Thymus (tissue), 11 donors: ENCODE results near the gene MYOF. TPM values are rescaled to one million over a fixed set of nuclear protein-coding genes. Genes with fewer than 3 reads are reported as not detected.
"Not testable (repeated sequence)": the region's sequence is repeated elsewhere in the genome, so short reads cannot be mapped to it uniquely, and the experiment has no call there.

ENCODE experiments used
- DNase-seq, 9 donors: peaks; one replicate each; pipeline ENCODE4 v3.0.0-alpha.2; 2013; ENCODE audit warnings: low spot score in 9 of 9, low read depth in 6 of 9, missing footprints in 1 of 9
- H3K27ac ChIP-seq, 2 donors: one replicate each; pipeline ENCODE4 v1.5.1; 2013; ENCODE audit warnings: control low read depth in 1 of 2, low read depth in 1 of 2, low read length in 1 of 2, mild to moderate bottlenecking in 1 of 2, moderate library complexity in 1 of 2
- H3K27me3 ChIP-seq, 2 donors: one replicate each; pipeline ENCODE4 v1.5.1; 2013; ENCODE audit warnings: low read length in 1 of 2; ENCODE audit not compliant: control insufficient read depth in 2 of 2, insufficient read depth in 1 of 2
- H3K36me3 ChIP-seq, 2 donors: one replicate each; pipeline ENCODE4 v1.5.1; 2013; ENCODE audit warnings: low read length in 1 of 2, mild to moderate bottlenecking in 1 of 2, moderate library complexity in 1 of 2; ENCODE audit not compliant: control insufficient read depth in 2 of 2, insufficient read depth in 2 of 2
- H3K4me1 ChIP-seq, 2 donors: one replicate each; pipeline ENCODE4 v1.5.1; 2013; ENCODE audit warnings: low read length in 2 of 2; ENCODE audit not compliant: control insufficient read depth in 2 of 2, insufficient read depth in 2 of 2
- H3K4me3 ChIP-seq, 2 donors: one replicate each; pipeline ENCODE4 v1.5.1; 2013; ENCODE audit warnings: low read length in 2 of 2, control low read depth in 1 of 2, mild to moderate bottlenecking in 1 of 2
- H3K9me3 ChIP-seq, 2 donors: one replicate each; pipeline ENCODE4 v1.5.1; 2013; ENCODE audit warnings: low read length in 1 of 2, mild to moderate bottlenecking in 1 of 2; ENCODE audit not compliant: control insufficient read depth in 2 of 2, insufficient read depth in 1 of 2
- WGBS: extraction: QIAGEN DNeasy Blood & Tissue Kit; methylation state at CpG from one replicate; pipeline ENCODE4 v1.1.7; 2013; 5-methylcytosine and 5-hydroxymethylcytosine counted together
- polyA plus RNA-seq: library from polyadenylated mRNA; stranded (reverse); fragments of 200-250 nt; gene quantifications from one replicate; pipeline ENCODE4 v1.2.3, GENCODE V29; 2013
- total RNA-seq: library from RNA; stranded (reverse); fragments of 120-200 nt; gene quantifications from one replicate; pipeline ENCODE4 v1.2.4, GENCODE V29; 2013
- donor health status: healthy.

Gene MYOF
- total and polyA plus RNA-seq, 2 donors = 6.4 to 14.0 TPM

DNA sequence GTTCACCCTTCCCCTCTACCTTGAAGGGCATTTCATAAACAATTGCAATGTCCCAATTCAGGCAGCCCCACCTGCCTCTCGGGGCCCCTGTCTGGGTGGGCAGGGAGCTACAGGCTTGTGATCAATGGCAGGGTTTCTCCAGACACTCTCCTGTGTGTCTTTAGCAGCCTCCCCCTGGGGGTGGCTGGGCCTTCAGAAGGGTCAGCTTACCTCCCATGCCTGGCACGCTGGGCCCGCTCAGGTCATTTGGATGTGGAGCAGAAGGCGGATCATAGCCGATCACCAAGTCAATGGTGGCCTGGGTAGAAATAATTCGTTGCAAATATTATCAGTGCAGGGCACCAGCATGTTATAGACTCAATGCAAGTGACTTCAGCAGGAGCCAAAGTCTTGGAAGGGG is 56.3 kb downstream of the MYOF start:
- H3K9me3 ChIP-seq = no peaks in the 10 kb centered on the region
- H3K4me1 ChIP-seq = peaks cover 0 to 3% of the 10 kb centered on the region in 2 donors
- H3K36me3 ChIP-seq = no peaks in the 10 kb centered on the region
- DNase-seq = no peak
- WGBS = 94% methylated on average over 6 of the region's 6 CpGs
- H3K4me3 ChIP-seq = no peak overlapping the region
- H3K27me3 ChIP-seq = no peaks in the 10 kb centered on the region
- no peak overlapping the region for H3K27ac ChIP-seq

DNA sequence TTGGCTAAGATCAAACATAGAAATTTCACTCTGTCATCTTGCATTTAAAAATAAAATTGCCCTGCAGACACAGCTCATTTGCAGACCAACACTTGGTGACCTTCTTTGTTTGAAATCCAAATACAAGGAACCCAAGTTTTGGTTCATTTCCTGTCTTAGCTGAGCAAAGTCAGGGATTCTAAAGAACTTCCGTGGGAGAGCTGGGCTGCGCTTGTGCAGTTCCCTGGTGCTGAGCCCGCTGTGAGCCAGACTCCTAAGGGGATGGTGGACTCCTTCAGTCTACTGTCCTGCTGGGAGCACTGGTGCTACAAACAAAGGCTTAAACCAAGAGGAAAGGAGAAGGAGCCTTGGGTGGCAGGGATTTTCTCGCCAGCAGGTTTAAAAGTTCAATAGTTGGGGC is 60.0 kb downstream of the MYOF start:
- no peak overlapping the region for H3K4me3 ChIP-seq
- H3K9me3 ChIP-seq = no peaks in the 10 kb centered on the region
- no peaks in the 10 kb centered on the region for H3K27me3 ChIP-seq
- H3K36me3 ChIP-seq = no peaks in the 10 kb centered on the region
- H3K4me1 ChIP-seq = peaks cover 0 to 3% of the 10 kb centered on the region in 2 donors
- DNase-seq = no peak
- no peak overlapping the region for H3K27ac ChIP-seq
- 95% methylated on average over 4 of the region's 4 CpGs for WGBS

DNA sequence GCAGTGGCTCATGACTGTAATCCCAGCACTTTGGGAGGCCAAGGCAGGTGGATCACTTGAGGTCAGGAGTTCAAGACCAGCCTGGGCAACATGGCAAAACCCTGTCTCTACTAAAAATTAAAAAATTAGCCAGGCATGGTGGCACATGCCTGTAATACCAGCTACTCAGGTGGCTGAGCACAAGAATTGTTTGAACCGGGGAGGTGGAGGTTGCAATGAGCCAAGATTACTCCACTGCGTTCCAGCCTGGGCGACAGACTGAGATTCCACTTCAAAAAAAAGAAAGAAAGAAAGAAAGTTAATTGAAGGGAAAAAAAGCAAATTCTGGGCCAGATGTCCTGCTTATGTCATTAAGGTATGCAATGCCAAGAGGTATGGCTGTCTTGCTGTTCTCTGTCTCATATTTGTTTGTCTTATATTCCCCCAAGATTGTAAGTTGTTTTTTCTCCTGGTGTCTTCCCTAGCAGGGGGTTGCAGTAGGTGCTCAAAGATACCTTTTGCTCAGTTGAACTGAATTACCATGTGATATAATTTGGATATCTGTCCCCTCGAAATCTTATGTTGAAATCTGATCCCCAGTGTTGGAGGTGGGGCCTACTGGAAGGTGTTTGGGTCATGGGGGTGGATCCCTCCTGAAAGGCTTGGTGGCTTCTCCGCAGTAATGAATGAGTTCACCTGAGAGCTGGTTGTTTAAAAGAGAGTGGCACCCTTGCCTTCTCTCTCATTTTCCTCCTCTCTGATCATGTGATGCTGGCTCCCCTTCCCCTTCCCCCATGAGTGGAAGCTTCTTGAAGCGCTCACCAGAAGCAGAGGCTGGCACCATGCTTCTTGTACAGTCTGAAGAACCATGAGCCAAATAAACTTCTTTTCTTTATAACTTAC is 60.9 kb downstream of the MYOF start:
- 94% methylated on average over 6 of the region's 6 CpGs for WGBS
- H3K9me3 ChIP-seq = no peaks in the 10 kb centered on the region
- no peak overlapping the region for H3K27ac ChIP-seq
- no peak for DNase-seq
- H3K27me3 ChIP-seq = no peaks in the 10 kb centered on the region
- H3K36me3 ChIP-seq = no peaks in the 10 kb centered on the region
- peaks cover 0 to 3% of the 10 kb centered on the region in 2 donors for H3K4me1 ChIP-seq
- no peak overlapping the region for H3K4me3 ChIP-seq

DNA sequence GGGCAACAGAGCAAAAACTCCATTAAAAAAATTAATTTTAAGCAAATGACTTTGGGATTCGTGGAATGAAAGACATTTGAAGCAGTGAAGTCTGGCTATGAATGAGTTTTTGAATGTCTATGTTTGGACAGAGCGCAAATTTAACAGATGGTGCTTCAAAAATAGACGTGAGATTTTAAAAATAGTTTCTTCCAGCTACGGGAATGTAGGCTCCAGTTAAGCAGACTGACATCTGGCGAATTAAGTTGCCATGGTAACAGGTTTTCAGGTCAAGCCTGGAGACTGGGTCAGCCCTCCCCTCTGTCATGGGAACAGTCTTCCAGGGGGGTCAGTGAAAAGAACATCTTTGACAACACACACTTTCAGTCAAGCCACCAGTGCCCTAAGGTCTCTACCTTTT is 62.0 kb downstream of the MYOF start:
- no peak overlapping the region for H3K27ac ChIP-seq
- H3K4me3 ChIP-seq = no peak overlapping the region
- 78% methylated on average over 5 of the region's 5 CpGs for WGBS
- DNase-seq = no peak
- H3K36me3 ChIP-seq = no peaks in the 10 kb centered on the region
- H3K27me3 ChIP-seq = no peaks in the 10 kb centered on the region
- no peaks in the 10 kb centered on the region for H3K9me3 ChIP-seq
- peaks cover 0 to 3% of the 10 kb centered on the region in 2 donors for H3K4me1 ChIP-seq

DNA sequence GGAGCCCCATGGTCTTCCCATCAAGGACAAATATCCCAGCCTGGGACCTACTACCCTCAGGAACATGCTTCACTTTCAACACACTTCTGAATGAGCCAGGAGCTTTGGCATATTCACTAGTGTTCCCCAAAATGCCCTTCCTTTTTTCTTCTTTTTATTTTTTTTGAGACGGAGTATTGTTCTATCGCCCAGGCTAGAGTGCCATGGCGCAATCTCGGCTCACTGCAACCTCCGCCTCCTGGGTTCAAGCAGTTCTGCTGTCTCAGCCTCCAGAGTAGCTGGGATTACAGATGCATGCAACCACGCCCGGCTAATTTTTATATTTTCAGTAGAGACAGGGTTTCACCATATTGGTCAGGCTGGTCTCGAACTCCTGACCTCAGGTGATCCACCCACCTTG is 63.1 kb downstream of the MYOF start:
- not testable (repeated sequence) for H3K27ac ChIP-seq, H3K36me3 ChIP-seq, H3K4me1 ChIP-seq, H3K4me3 ChIP-seq, DNase-seq, H3K9me3 ChIP-seq, H3K27me3 ChIP-seq
- WGBS = 94% methylated on average over 8 of the region's 8 CpGs

DNA sequence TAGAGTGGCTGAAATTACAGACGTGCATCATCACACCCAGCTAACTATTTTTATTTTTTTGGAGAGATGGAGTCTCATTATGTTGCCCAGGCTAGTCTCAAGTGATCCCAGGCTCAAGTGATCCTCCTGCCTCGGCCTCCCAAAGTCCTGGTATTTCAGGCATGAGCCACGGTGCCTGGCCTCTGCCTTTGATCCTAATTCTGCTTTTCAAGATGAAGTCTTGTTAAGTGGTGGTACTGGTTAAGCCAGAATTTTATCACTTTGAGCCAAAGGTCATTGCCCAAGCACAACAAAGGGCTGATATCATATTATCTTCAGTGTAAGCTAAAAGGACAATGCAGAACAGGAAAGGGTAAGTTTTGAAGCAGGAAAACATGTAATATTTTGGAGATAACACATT is 64.2 kb downstream of the MYOF start:
- Histone ChIP-seq H3K27ac (no peak overlapping the region), H3K36me3 (no peaks in the 10 kb centered on the region), H3K9me3 (no peaks in the 10 kb centered on the region), H3K4me3 (no peak overlapping the region), H3K27me3 (no peaks in the 10 kb centered on the region), H3K4me1 (peaks cover 6 to 15% of the 10 kb centered on the region in 2 donors)
- WGBS = 92% methylated on average over 3 of the region's 3 CpGs
- DNase-seq = no peak

DNA sequence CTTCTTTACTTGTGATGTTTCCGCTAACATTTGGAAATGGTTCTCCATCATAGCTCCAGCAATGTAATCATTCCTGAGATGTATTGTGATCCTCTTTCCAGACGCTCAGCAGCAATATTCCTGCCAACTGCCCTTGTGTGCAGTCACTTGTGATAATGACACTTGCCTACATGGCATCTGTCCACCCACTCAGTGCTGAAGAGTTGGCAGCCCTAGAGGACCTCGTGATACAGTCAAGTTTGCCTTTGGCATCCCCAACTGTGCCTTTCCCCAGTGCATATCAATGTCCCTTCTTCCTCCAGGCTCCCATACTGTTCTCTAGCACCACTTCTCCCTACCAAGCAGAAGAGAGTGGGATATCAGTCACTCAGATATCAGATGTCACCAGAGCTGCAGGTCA is 64.9 kb downstream of the MYOF start:
- H3K4me1 ChIP-seq = peaks cover 12 to 21% of the 10 kb centered on the region in 2 donors
- H3K9me3 ChIP-seq = no peaks in the 10 kb centered on the region
- H3K4me3 ChIP-seq = no peak overlapping the region
- DNase-seq = no peak
- H3K27ac ChIP-seq = no peak overlapping the region
- no peaks in the 10 kb centered on the region for H3K36me3 ChIP-seq
- H3K27me3 ChIP-seq = no peaks in the 10 kb centered on the region
- WGBS = 94% methylated on average over 3 of the region's 3 CpGs

DNA sequence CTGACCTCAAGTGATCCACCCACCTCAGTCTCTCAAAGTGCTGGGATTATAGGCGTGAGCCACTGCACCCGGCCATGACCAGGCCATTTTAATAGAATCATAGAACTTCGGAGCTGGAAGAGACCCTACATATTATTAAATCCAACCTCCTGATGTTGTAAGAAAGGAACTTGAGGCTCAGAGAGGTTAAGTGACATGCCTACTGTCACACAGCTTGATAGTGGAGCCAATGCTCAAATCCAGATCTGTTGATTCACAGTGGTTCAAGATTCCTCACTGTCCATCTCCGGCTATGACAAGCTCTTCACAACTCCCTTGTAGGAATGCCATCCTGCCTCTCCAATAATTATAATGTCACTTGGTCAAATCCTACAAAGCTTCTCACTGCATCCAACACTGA is 65.3 kb downstream of the MYOF start:
- no peaks in the 10 kb centered on the region for H3K36me3 ChIP-seq
- no peaks in the 10 kb centered on the region for H3K9me3 ChIP-seq
- H3K4me1 ChIP-seq = peaks cover 14 to 26% of the 10 kb centered on the region in 2 donors
- H3K4me3 ChIP-seq = no peak overlapping the region
- no peak for DNase-seq
- WGBS = 98% methylated on average over 4 of the region's 4 CpGs
- no peak overlapping the region for H3K27ac ChIP-seq
- H3K27me3 ChIP-seq = no peaks in the 10 kb centered on the region

DNA sequence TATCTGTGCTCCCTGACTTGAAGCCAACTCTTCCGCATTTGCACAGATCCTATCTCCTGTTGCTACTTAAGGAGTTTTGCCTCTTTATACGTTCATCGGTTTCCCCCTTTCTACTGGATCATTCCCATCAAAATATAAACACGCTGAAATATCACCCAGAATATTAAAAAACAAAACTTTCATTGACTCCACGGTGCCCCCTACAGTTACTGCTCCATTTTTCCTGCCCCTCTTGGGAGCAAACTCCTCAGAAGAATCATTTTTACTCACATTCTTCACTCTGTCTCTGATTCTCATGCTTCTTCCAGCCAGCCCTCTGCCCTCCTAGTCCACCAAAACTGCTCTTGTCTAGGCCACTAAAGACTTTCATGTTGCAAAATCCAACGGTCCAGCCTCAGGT is 66.4 kb downstream of the MYOF start:
- Histone ChIP-seq H3K27me3 (no peaks in the 10 kb centered on the region), H3K4me1 (peaks cover 14 to 30% of the 10 kb centered on the region in 2 donors), H3K36me3 (no peaks in the 10 kb centered on the region), H3K9me3 (no peaks in the 10 kb centered on the region), H3K4me3 (no peak overlapping the region), H3K27ac (no peak overlapping the region)
- no peak for DNase-seq
- 95% methylated on average over 6 of the region's 6 CpGs for WGBS
